K562 (cell line): ENCODE measurements around the gene ORC4. TPM values are rescaled to one million over a fixed set of nuclear protein-coding genes. Genes with fewer than 3 reads are reported as not detected.

Source experiments
- E4F1 ChIP-seq: fragments of 250-450 bp; sonication (Bioruptor Pico); IDR thresholded peaks from 2 replicates; pipeline ENCODE4 v1.5.0; 2021; ENCODE audit warnings: mild to moderate bottlenecking, borderline replicate concordance
- GABPB2 ChIP-seq: fragments of 250-450 bp; sonication (Bioruptor Pico); conservative IDR thresholded peaks from 2 replicates; pipeline ENCODE4 v1.5.1; 2021; ENCODE audit warnings: mild to moderate bottlenecking
- JUN ChIP-seq, 2 experiments: sonication (generic) in 1 of 2; formaldehyde crosslinking in 1 of 2; IDR thresholded peaks; 2 replicates each; pipeline versions ENCODE4 v1.6.1 to v1.8.0; 2012 to 2022; ENCODE audit warnings: borderline replicate concordance in 2 of 2, mild to moderate bottlenecking in 2 of 2, improper control_type of control experiment in 1 of 2, low read depth in 1 of 2, low read length in 1 of 2, missing genetic modification reagents in 1 of 2
- MIER1 ChIP-seq: fragments of 450-650 bp; IDR thresholded peaks from 2 replicates; pipeline ENCODE4 v1.6.1; 2016; ENCODE audit warnings: antibody characterized with exemption, mild to moderate bottlenecking, low read depth
- NFIX ChIP-seq: fragments of 250-450 bp; sonication (Bioruptor Pico); IDR thresholded peaks from 2 replicates; pipeline ENCODE4 v1.4.0; 2020; ENCODE audit warnings: low read depth, mild to moderate bottlenecking, moderate library complexity
- PTBP1 ChIP-seq: fragments of 200-400 bp; formaldehyde crosslinking; IDR thresholded peaks from 2 replicates; pipeline ENCODE4 v1.6.1; 2017; ENCODE audit warnings: low read depth, low read length
- REST ChIP-seq, 2 experiments: fragments of 450-650 bp; formaldehyde crosslinking in 1 of 2; IDR thresholded peaks; 2 replicates each; pipeline versions ENCODE4 v1.4.0 to v1.6.1; 2014 to 2020; ENCODE audit warnings: mild to moderate bottlenecking in 2 of 2, borderline replicate concordance in 1 of 2, low read depth in 1 of 2
- SIX5 ChIP-seq, 2 experiments: IDR thresholded peaks; 2 replicates each; pipeline ENCODE4 v1.6.1; 2011; ENCODE audit warnings: low read length in 2 of 2, borderline replicate concordance in 1 of 2, low read depth in 1 of 2, mild to moderate bottlenecking in 1 of 2, moderate library complexity in 1 of 2; ENCODE audit not compliant: insufficient read depth in 1 of 2
- SLC30A9 ChIP-seq: fragments of 250-450 bp; sonication (Bioruptor Pico); IDR thresholded peaks from 2 replicates; pipeline ENCODE4 v1.8.0; 2022; ENCODE audit warnings: mild to moderate bottlenecking, moderate library complexity
- SMC3 ChIP-seq: conservative IDR thresholded peaks from 2 replicates; pipeline ENCODE4 v1.6.1; 2011; ENCODE audit warnings: low read depth, low read length, improper control_type of control experiment; ENCODE audit not compliant: insufficient read depth
- TEAD4 ChIP-seq, 2 experiments: sonication (generic) in 1 of 2; formaldehyde crosslinking in 1 of 2; IDR thresholded peaks; 2 replicates each; pipeline versions ENCODE4 v1.6.1 to v1.8.0; 2012 to 2022; ENCODE audit warnings: borderline replicate concordance in 1 of 2, inconsistent platforms in 1 of 2, low read length in 1 of 2, mild to moderate bottlenecking in 1 of 2, missing genetic modification reagents in 1 of 2
- ZC3H8 ChIP-seq: fragments of 450-650 bp; IDR thresholded peaks from 2 replicates; pipeline ENCODE4 v1.6.1; 2017
- polyA plus RNA-seq, 8 experiments: library from polyadenylated mRNA; depleted of rRNA in 4 of 8; stranded (reverse) in 5 of 8; unstranded in 3 of 8; fragments of >200 nt; fragmentation: Nextera tagmentation in 2 of 8; fragmentation: Illumina TruSeq in 1 of 8; extraction: Ambion mirVana in 2 of 8; extraction: Trizol in 1 of 8; gene quantifications; 2 replicates each; pipeline versions ENCODE4 v1.2.1 to v1.2.3, GENCODE V29; 2011 to 2014; ENCODE audit warnings: inconsistent platforms in 1 of 8, missing spikeins in 1 of 8
- total RNA-seq, 7 experiments: library from RNA; depleted of rRNA in 6 of 7; stranded (reverse); fragments of >200 nt in 6 of 7; fragmentation: Illumina TruSeq in 2 of 7; extraction: Trizol in 2 of 7; gene quantifications; 2 replicates each; pipeline versions ENCODE4 v1.2.1 to v1.2.3, GENCODE V29; 2011 to 2021; ENCODE audit warnings: low replicate concordance in 1 of 7
- TF ChIP-seq, protein P1 (sequence below): fragments of 450-650 bp; IDR thresholded peaks from 2 replicates; pipeline ENCODE4 v1.6.1; 2016; ENCODE audit warnings: borderline replicate concordance

Gene ORC4
- total and polyA plus RNA-seq, 9 of the 15 experiments (the other 6 are each of a cell fraction or from before 2014, with no cell fraction given): 58.6 to 100 (median 70.5) TPM

- TF ChIP-seq E4F1 (CRISPR knock-in tag) (no peak), TEAD4 (IDR thresholded peaks at IDR 0.05; ENCODE audit: low read length) (no peak), TEAD4 (CRISPR knock-in tag; IDR thresholded peaks at IDR 0.05; ENCODE audit: borderline replicate concordance) (no peak), NFIX (CRISPR knock-in tag) (peak; percentile 72), ZC3H8 (no peak), REST (IDR thresholded peaks at IDR 0.05; ENCODE audit: borderline replicate concordance) (peak; percentile 67; the same call in 1 of the 2 replicates), REST (CRISPR knock-in tag; IDR thresholded peaks at IDR 0.05; ENCODE audit: low read depth) (no peak), SLC30A9 (no peak), GABPB2 (no peak), JUN (IDR thresholded peaks at IDR 0.05; ENCODE audit: borderline replicate concordance, low read depth, low read length) (no peak), JUN (CRISPR knock-in tag; IDR thresholded peaks at IDR 0.05; ENCODE audit: borderline replicate concordance) (no peak), SIX5 (IDR thresholded peaks at IDR 0.05; ENCODE audit: borderline replicate concordance in 1 of 2, insufficient read depth in 1 of 2, low read depth in 1 of 2, low read length in 2 of 2) (no peak), PTBP1 (no peak), SMC3 (peak; percentile 40; the same call in 1 of the 2 replicates), MIER1 (no peak)
- TF ChIP-seq, protein P1, sequence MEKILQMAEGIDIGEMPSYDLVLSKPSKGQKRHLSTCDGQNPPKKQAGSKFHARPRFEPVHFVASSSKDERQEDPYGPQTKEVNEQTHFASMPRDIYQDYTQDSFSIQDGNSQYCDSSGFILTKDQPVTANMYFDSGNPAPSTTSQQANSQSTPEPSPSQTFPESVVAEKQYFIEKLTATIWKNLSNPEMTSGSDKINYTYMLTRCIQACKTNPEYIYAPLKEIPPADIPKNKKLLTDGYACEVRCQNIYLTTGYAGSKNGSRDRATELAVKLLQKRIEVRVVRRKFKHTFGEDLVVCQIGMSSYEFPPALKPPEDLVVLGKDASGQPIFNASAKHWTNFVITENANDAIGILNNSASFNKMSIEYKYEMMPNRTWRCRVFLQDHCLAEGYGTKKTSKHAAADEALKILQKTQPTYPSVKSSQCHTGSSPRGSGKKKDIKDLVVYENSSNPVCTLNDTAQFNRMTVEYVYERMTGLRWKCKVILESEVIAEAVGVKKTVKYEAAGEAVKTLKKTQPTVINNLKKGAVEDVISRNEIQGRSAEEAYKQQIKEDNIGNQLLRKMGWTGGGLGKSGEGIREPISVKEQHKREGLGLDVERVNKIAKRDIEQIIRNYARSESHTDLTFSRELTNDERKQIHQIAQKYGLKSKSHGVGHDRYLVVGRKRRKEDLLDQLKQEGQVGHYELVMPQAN: no peak
These were observed 109.5 kb downstream of the ORC4 start (continued) for GRCh38 chr2:147910990-147911473.
